ENCODE data around the gene NAA10. TPM values are rescaled to one million over a fixed set of nuclear protein-coding genes. Genes with fewer than 3 reads are reported as not detected.

The NAA10 gene
- total and polyA plus RNA-seq, 4 donors: 33.1 to 146 (median 104) TPM

GRCh38 chrX:153926858-153927671, 7.8 kb downstream of the NAA10 start:
- peaks cover 0 to 3% (median 0%) of the 10 kb centered on the region in 4 donors for H3K9me3 ChIP-seq (ENCODE audit: control insufficient read depth in 4 of 4, insufficient read depth in 3 of 4, low read length in 3 of 4)
- WGBS, 2 donors: 0 to 26% methylated on average over 7 to 31 of the region's 31 CpGs
- peak overlapping the region; percentile 95 to 96 for H3K27ac ChIP-seq (ENCODE audit: low read depth in 1 of 2, low read length in 1 of 2)
- peak overlapping the region; percentile 49 for H3K4me3 ChIP-seq
- no peaks in the 10 kb centered on the region for H3K27me3 ChIP-seq (ENCODE audit: control insufficient read depth in 3 of 3, insufficient read depth in 3 of 3, low read length in 2 of 3)
- DNase-seq: peak; percentile 47 to 71 (median 61)
- TF ChIP-seq CTCF (IDR thresholded peaks at IDR 0.05; ENCODE audit: control extremely low read depth, extremely low read depth): no peak
- no peak for ATAC-seq (ENCODE audit: insufficient read depth, low FRiP score)
- H3K36me3 ChIP-seq (ENCODE audit: control insufficient read depth in 4 of 4, insufficient read depth in 4 of 4, low read length in 4 of 4): peaks cover 0 to 10% (median 4%) of the 10 kb centered on the region in 4 donors
- peaks cover 0 to 29% (median 9%) of the 10 kb centered on the region in 5 donors for H3K4me1 ChIP-seq (ENCODE audit: control insufficient read depth in 5 of 5, insufficient read depth in 5 of 5, low read length in 5 of 5)
- peak overlapping the region; percentile 46 to 82 for H3K9ac ChIP-seq (ENCODE audit: insufficient read depth in 1 of 2, low read length in 2 of 2)

GRCh38 chrX:153926552-153926857, 8.3 kb downstream of the NAA10 start:
- TF ChIP-seq CTCF (IDR thresholded peaks at IDR 0.05; ENCODE audit: control extremely low read depth, extremely low read depth): no peak
- Histone ChIP-seq H3K9me3 (ENCODE audit: control insufficient read depth in 4 of 4, insufficient read depth in 3 of 4, low read length in 3 of 4) (peaks cover 0 to 3% (median 0%) of the 10 kb centered on the region in 4 donors), H3K27ac (ENCODE audit: low read depth in 1 of 2, low read length in 1 of 2) (peak overlapping the region; percentile 90 to 96), H3K36me3 (ENCODE audit: control insufficient read depth in 4 of 4, insufficient read depth in 4 of 4, low read length in 4 of 4) (peaks cover 0 to 5% (median 3%) of the 10 kb centered on the region in 4 donors), H3K27me3 (ENCODE audit: control insufficient read depth in 3 of 3, insufficient read depth in 3 of 3, low read length in 2 of 3) (no peaks in the 10 kb centered on the region), H3K9ac (ENCODE audit: insufficient read depth in 1 of 2, low read length in 2 of 2) (no peak overlapping the region), H3K4me1 (ENCODE audit: control insufficient read depth in 5 of 5, insufficient read depth in 5 of 5, low read length in 5 of 5) (peaks cover 0 to 29% (median 9%) of the 10 kb centered on the region in 5 donors), H3K4me3 (no peak overlapping the region)
- DNase-seq (no peak), ATAC-seq (ENCODE audit: insufficient read depth, low FRiP score) (peak; percentile 28)
- 8 to 28% methylated on average over 2 to 4 of the region's 4 CpGs for WGBS, 2 donors

GRCh38 chrX:153925739-153926551, 8.9 kb downstream of the NAA10 start, which contains the start of gene ARHGAP4:
Gene ARHGAP4 (minus strand): TSS chrX:153926264. CDS start chrX:153926202, 62 bp downstream.
- H3K27ac ChIP-seq (ENCODE audit: low read depth in 1 of 2, low read length in 1 of 2): peak within 1 kb of the TSS; percentile 95 to 96
- no peak for TF ChIP-seq CTCF (IDR thresholded peaks at IDR 0.05; ENCODE audit: control extremely low read depth, extremely low read depth)
- H3K36me3 ChIP-seq (ENCODE audit: control insufficient read depth in 4 of 4, insufficient read depth in 4 of 4, low read length in 4 of 4): peaks cover 0 to 3% (median 0%) of the 10 kb centered on the region in 4 donors
- no peak within 1 kb of the TSS for H3K9ac ChIP-seq (ENCODE audit: insufficient read depth in 1 of 2, low read length in 2 of 2)
- peak within 1 kb of the TSS; percentile 49 for H3K4me3 ChIP-seq
- peaks cover 0 to 34% (median 12%) of the 10 kb centered on the region in 5 donors for H3K4me1 ChIP-seq (ENCODE audit: control insufficient read depth in 5 of 5, insufficient read depth in 5 of 5, low read length in 5 of 5)
- peaks cover 0 to 3% (median 0%) of the 10 kb centered on the region in 4 donors for H3K9me3 ChIP-seq (ENCODE audit: control insufficient read depth in 4 of 4, insufficient read depth in 3 of 4, low read length in 3 of 4)
- DNase-seq (no peak), ATAC-seq (ENCODE audit: insufficient read depth, low FRiP score) (no peak)
- no peaks in the 10 kb centered on the region for H3K27me3 ChIP-seq (ENCODE audit: control insufficient read depth in 3 of 3, insufficient read depth in 3 of 3, low read length in 2 of 3)
- 11 to 29% methylated on average over 10 to 59 of the region's 59 CpGs for WGBS, 2 donors

All from lung (tissue), 12 donors.